GM18517 (cell line): ENCODE measurements around the gene LRP10.

Experiments
- ATAC-seq: cut with Tn5 transposase; IDR thresholded peaks from one replicate; pipeline ENCODE4 v1.9.1; 2021; ENCODE audit warnings: mild to moderate bottlenecking, moderate library complexity; ENCODE audit not compliant: unreplicated experiment

The LRP10 gene

DNA sequence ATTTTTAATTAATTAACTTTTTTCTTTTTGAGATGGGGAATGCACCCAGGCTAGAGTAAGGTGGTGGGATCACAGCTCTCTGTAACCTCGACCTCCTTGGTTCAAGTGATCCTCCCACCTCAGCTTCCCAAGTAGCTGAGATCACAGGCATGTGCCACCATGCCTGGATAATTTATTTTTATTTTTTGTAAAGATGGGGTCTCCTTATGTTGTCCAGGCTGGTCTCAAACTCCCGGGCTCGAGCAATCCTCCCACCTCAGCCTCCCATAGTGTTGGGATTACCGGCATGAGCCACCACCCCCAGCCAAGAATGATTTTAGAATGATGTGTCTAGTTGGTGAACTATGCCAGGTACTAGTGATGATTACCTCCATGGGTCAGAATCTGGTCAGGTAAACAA, 6.6 kb upstream of the LRP10 start:
- no peak for ATAC-seq

- no peak for ATAC-seq
Measured at GRCh38 chr14:22865424-22866405, 5.8 kb upstream of the LRP10 start.

DNA sequence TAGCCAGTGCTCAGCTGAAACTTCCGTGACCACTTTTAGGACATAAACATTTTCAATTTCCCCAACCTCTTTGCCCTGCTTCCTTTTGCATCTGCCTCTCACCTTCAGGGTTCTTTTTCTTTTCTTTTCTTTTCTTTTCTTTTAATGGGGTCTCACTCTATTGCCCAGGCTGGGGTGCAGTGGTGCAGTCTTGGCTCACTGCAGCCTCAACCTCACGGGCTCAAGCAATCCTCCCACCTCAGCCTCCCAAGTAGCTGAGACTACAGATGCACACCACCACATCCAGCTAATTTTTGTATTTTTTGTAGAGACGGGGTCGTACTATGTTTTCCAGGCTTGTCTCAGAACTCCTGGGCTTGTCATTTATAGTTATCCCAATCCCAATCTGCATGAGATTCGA, 4.7 kb upstream of the LRP10 start:
- no peak for ATAC-seq

DNA sequence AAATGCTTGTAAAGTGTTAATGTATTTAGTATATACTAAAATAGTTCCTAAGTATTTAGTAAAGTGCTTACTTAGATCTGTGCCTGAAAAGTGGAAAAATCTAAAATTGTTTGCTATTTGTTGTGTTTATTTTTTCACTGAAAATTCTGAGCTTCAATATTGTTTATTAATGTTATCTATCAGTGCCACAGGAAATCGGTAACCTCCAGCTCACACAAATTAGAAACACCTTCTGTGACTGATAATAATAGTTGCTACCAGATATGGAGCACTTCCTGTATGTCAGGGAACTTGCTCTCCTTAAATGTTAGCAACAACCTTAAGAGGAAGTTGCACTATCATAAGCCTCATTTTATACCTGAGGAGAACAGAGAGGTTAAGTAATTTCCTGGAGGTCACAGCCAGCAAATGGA, 723 bp upstream of the LRP10 start:
- ATAC-seq, result peak; percentile 49

GRCh38 chr14:22872033-22872832, 693 bp downstream of the LRP10 start:
- peak; percentile 2 for ATAC-seq

DNA sequence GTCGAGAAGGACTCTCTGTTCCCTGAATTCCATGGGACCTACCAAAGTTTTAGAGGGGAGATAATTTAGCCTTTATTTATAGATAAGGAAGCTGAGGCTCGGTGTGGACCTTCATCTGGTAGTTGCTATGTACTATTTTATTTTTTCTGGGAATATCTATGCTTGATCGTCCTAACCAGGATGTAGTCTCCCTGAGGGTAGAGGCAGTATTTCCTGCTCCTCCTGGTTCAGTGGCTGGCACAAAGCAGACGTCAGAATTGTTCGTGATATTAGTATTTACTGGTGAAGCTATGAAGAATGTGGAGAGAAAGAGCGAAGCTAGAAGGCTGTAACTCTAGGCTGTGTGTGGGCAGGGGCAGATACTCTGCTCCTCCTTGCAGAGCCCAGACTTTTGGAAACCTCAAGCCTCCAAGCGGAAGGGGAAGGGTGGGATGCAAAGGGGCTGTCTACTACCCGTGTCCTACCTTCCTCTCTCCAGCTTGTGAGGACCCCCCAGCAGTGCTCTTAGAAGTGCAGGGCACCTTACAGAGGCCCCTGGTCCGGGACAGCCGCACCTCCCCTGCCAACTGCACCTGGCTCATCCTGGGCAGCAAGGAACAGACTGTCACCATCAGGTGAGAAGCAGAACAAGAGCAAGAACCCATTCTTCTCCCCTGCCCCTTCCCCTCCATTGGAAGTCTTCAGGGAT, 1.4 kb downstream of the LRP10 start:
- ATAC-seq, result no peak

DNA sequence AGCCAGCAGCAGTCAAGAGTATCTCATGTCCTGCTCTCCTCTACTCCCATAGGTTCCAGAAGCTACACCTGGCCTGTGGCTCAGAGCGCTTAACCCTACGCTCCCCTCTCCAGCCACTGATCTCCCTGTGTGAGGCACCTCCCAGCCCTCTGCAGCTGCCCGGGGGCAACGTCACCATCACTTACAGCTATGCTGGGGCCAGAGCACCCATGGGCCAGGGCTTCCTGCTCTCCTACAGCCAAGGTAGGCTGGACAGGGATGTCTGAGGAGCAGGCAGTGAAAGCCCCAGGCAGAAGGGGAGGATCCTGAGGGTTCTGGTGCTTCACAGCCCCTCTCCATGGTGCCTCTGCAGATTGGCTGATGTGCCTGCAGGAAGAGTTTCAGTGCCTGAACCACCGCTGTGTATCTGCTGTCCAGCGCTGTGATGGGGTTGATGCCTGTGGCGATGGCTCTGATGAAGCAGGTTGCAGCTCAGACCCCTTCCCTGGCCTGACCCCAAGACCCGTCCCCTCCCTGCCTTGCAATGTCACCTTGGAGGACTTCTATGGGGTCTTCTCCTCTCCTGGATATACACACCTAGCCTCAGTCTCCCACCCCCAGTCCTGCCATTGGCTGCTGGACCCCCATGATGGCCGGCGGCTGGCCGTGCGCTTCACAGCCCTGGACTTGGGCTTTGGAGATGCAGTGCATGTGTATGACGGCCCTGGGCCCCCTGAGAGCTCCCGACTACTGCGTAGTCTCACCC, 3.6 kb downstream of the LRP10 start:
- no peak for ATAC-seq

DNA sequence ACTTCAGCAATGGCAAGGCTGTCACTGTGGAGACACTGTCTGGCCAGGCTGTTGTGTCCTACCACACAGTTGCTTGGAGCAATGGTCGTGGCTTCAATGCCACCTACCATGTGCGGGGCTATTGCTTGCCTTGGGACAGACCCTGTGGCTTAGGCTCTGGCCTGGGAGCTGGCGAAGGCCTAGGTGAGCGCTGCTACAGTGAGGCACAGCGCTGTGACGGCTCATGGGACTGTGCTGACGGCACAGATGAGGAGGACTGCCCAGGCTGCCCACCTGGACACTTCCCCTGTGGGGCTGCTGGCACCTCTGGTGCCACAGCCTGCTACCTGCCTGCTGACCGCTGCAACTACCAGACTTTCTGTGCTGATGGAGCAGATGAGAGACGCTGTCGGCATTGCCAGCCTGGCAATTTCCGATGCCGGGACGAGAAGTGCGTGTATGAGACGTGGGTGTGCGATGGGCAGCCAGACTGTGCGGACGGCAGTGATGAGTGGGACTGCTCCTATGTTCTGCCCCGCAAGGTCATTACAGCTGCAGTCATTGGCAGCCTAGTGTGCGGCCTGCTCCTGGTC, 4.3 kb downstream of the LRP10 start:
- no peak for ATAC-seq

DNA sequence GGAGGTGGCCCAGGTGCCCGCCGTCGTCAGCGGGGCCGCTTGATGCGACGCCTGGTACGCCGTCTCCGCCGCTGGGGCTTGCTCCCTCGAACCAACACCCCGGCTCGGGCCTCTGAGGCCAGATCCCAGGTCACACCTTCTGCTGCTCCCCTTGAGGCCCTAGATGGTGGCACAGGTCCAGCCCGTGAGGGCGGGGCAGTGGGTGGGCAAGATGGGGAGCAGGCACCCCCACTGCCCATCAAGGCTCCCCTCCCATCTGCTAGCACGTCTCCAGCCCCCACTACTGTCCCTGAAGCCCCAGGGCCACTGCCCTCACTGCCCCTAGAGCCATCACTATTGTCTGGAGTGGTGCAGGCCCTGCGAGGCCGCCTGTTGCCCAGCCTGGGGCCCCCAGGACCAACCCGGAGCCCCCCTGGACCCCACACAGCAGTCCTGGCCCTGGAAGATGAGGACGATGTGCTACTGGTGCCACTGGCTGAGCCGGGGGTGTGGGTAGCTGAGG, 5.5 kb downstream of the LRP10 start:
- ATAC-seq, result no peak

DNA sequence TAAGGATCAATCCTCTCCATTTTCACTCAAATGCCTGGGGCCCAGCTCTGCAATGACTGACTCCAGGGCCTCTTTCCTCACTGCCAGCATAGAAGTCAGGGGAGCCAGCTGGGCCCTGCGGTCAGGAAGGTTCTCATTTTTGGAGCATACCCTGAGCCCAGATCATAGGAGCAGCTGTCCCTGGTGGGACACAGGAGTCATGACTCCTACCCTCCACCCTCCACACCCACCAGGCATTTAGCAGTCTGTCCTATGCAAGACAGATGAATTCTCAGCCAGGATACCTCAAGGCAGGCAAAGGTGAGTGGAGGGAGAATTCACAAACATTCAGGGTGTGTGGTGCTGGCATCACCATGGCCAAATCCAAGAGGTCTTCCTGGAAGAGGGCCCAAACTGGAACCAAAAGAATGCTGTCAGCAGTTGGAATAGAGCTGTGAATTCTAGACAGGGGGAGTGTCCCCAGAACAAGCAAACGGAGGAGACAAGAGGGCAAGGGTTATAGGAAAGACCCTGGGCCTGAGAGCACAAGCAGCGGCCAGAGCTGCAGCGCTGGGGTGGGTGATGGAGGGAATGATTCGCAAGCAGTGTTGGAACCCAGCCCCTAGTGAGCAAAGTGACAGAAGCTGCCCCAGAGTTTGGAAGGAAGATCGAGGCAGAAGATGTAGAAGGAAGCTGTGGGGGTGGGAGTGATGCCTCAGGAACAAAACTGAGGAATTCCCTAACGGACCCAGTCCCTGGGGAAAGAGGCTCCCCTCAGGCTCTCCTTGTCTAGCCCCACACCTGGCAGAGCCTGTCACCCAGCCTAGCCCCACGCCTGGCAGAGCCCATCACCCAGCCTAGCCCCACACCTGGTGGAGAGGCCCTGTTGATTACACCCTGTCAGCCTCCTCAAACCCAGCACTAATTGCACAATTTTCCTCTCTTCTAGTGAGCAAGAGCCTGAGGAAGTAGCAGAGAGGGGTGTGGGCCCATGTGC, 7.0 kb downstream of the LRP10 start:
- ATAC-seq, result no peak

- ATAC-seq, result no peak
Measured at GRCh38 chr14:22882064-22882463, 10.5 kb downstream of the LRP10 start.

GRCh38 chr14:22882529-22883172, 11.1 kb downstream of the LRP10 start:
- ATAC-seq, result no peak

DNA sequence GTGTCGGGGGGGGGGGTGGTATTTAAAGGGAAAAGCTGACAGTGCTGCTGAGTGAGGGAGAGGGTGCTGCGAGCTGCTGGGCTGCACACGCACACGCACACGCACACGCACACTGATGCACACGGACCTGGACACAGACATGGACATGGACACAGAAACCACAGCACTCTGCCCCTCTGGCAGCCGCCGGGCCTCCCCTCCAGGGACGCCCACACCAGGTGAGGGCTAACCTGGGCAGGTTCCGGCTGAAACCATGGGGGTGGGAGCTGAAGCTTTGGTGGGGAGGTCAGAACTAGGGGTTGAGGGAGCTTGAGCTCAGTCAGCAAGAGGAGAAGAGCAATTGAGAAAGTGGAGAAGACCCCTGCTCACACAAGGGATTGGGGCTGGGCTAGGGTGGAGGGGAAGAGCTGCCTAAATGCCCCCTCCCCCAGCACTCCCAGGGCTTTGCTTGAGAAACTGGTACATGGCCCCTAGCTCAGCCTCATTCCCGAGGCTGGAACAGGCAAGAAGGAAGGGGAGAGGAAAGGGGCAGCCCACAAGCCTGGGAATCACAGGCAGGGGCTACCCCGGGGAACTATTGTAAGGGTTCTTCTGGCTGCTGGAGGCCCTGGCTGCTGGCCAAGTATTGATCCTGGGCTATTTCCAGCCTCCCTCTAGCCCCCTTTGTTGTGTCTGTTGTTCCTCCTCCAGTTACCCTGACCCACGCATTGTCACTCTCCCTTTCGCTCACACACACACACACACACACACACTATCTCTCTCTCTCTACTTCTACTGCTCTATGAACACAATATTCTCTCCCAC, 11.8 kb downstream of the LRP10 start, which contains the start of gene REM2:
Gene REM2, plus strand, starts transcription at position 50 of the 804 bp plus-strand sequence. Its CDS starts 66 bp downstream, at position 116.
- ATAC-seq, result no peak

DNA sequence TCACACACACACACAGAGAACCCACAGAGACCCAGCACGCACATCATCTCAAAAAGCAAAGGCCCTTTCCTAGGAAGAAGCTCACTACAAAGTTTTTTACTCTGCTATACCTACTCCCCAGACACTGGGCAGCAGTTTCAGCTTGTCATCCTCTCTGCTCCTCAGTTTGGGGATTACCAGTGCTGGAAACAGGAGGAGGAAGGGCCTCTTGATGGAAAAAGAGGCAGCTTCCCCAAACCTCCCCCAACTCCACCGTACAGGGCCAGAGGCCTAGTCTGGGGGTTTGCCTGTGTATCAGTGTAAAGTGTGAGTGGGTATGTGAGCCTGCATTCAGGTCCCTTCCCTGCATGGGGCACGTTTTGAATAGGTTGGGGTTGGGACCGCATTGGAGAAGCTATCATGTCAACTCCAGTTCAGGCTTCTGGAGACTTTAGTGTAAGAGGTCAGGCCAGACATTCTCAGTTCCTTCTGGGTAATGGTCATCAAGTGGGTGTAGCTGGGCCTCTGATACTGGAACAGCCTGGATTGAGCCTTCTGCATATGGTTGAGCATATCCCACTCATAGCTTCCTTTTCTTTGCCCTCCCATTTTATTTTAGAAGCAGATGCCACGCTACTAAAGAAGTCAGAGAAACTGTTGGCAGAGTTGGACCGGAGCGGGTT, 12.7 kb downstream of the LRP10 start:
- no peak for ATAC-seq

GRCh38 chr14:22884738-22885523, 13.4 kb downstream of the LRP10 start:
- ATAC-seq, result no peak

- ATAC-seq, result no peak
Measured at GRCh38 chr14:22885975-22886374, 14.4 kb downstream of the LRP10 start.
